SK-MEL-5 (cell line): ENCODE measurements around the gene ISLR2. TPM values are rescaled to one million over a fixed set of nuclear protein-coding genes. Genes with fewer than 3 reads are reported as not detected.
A peak's percentile ranks its signal among the peaks of the same experiment; 100 is the strongest.
"Not testable (repeated sequence)": the region's sequence is repeated elsewhere in the genome, so short reads cannot be mapped to it uniquely, and the experiment has no call there.

ENCODE experiments used
- DNase-seq: peaks from one replicate; pipeline ENCODE4 v3.0.0-alpha.2; 2016; ENCODE audit warnings: low read depth, low spot score
- in situ Hi-C: cut with HindIII; loops from 2 replicates; pipeline ENCODE4 v1.10.0; 2016; ENCODE audit warnings: low sequenced_read_pairs, high pct_unique_total_duplicates, low pct_unique_long_range_greater_than_20kb
- polyA plus RNA-seq, 2 experiments: library from polyadenylated mRNA; depleted of rRNA; stranded (reverse); fragments of >200 nt; gene quantifications; 2 replicates each; pipeline ENCODE4 v1.2.3, GENCODE V29; 2015
- total RNA-seq: library from RNA; depleted of rRNA; stranded (reverse); fragments of >200 nt; shearing (Covaris generic); gene quantifications from 2 replicates; pipeline ENCODE4 v1.2.3, GENCODE V29; 2014; rRNA removed

The ISLR2 gene
- total RNA-seq = not detected in 2 replicates
- polyA plus RNA-seq (2015; cell fraction: cytosol; rRNA removed) = 0.07 TPM in 1 of 2 replicates, not detected in the other
- polyA plus RNA-seq (2015; cell fraction: nucleus; rRNA removed) = not detected in 2 replicates

GRCh38 chr15:74130155-74130848 is at the start of gene ISLR2:
TSS of gene ISLR2 (plus strand) at chr15:74130586. CDS start at chr15:74132755, 2,169 bp downstream.
- in situ Hi-C loops = no loop called here
- DNase-seq = no peak

- in situ Hi-C loops, DNase-seq: not testable (repeated sequence)
These were observed 47.9 kb upstream of the ISLR2 start, which contains the start of gene GOLGA6A for GRCh38 chr15:74082450-74082849. TSS of gene GOLGA6A (minus strand) at chr15:74082550. CDS start at chr15:74082509, 41 bp downstream.

GRCh38 chr15:74094567-74094966 is 35.8 kb upstream of the ISLR2 start:
- in situ Hi-C loops = not testable (repeated sequence)

GRCh38 chr15:74095610-74096009 is 34.8 kb upstream of the ISLR2 start:
- DNase-seq, in situ Hi-C loops: not testable (repeated sequence)

More at GRCh38 chr15:74094567-74094966, 35.8 kb upstream of the ISLR2 start:
- DNase-seq = not testable (repeated sequence)

GRCh38 chr15:74096753-74097474 is 33.5 kb upstream of the ISLR2 start:
- DNase-seq, in situ Hi-C loops: not testable (repeated sequence)

- DNase-seq = peak; percentile 47
- in situ Hi-C loops = loop anchor here (25.0 kb wide), 1 partner anchor 212 kb away; no protein-coding TSS in a partner anchor
These were observed 30.2 kb upstream of the ISLR2 start for GRCh38 chr15:74099963-74100733.

GRCh38 chr15:74108111-74108510 is 22.3 kb upstream of the ISLR2 start:
- in situ Hi-C loops = loop anchor here (25.0 kb wide), 1 partner anchor 204 kb away; no protein-coding TSS in a partner anchor
- no peak for DNase-seq

- DNase-seq = not testable (repeated sequence)
- in situ Hi-C loops = loop anchor here (25.0 kb wide), 1 partner anchor 204 kb away; no protein-coding TSS in a partner anchor
These were observed 21.8 kb upstream of the ISLR2 start for GRCh38 chr15:74108611-74109010.

- no peak for DNase-seq
- in situ Hi-C loops = loop anchor here (25.0 kb wide), 1 partner anchor 203 kb away; no protein-coding TSS in a partner anchor
These were observed 20.7 kb upstream of the ISLR2 start for GRCh38 chr15:74109713-74110112.

GRCh38 chr15:74120426-74120825 is 10.0 kb upstream of the ISLR2 start:
- no peak for DNase-seq
- in situ Hi-C loops = loop anchor here (25.0 kb wide), 1 partner anchor 192 kb away; no protein-coding TSS in a partner anchor

GRCh38 chr15:74121039-74121438 is 9.3 kb upstream of the ISLR2 start:
- in situ Hi-C loops = loop anchor here (25.0 kb wide), 1 partner anchor 191 kb away; no protein-coding TSS in a partner anchor
- DNase-seq = no peak

- in situ Hi-C loops = loop anchor here (25.0 kb wide), 1 partner anchor 190 kb away; no protein-coding TSS in a partner anchor
- DNase-seq = no peak
These were observed 8.5 kb upstream of the ISLR2 start for GRCh38 chr15:74121858-74122257.

GRCh38 chr15:74122403-74123130 is 7.8 kb upstream of the ISLR2 start:
- no peak for DNase-seq
- in situ Hi-C loops = loop anchor here (25.0 kb wide), 1 partner anchor 190 kb away; no protein-coding TSS in a partner anchor

GRCh38 chr15:74123131-74123429 is 7.3 kb upstream of the ISLR2 start:
- DNase-seq = no peak
- in situ Hi-C loops = loop anchor here (25.0 kb wide), 1 partner anchor 189 kb away; no protein-coding TSS in a partner anchor

GRCh38 chr15:74123658-74124057 is 6.7 kb upstream of the ISLR2 start:
- no peak for DNase-seq
- in situ Hi-C loops = loop anchor here (25.0 kb wide), 1 partner anchor 189 kb away; no protein-coding TSS in a partner anchor

GRCh38 chr15:74124196-74124595 is 6.2 kb upstream of the ISLR2 start:
- DNase-seq = no peak
- in situ Hi-C loops = loop anchor here (25.0 kb wide), 1 partner anchor 188 kb away; no protein-coding TSS in a partner anchor
